Neuronal stem cell (in vitro differentiated cells): ENCODE data around the gene LYSMD2.

Experiments
- DNase-seq: peaks from one replicate; pipeline ENCODE4 v3.0.0-alpha.2; 2013; ENCODE audit warnings: low spot score
- H2AFZ ChIP-seq: one replicate; pipeline ENCODE4 v1.6.1; 2013; ENCODE audit warnings: mild to moderate bottlenecking, low read length, inconsistent platforms
- H2AK5ac ChIP-seq: 2 replicates; pipeline ENCODE4 v1.6.1; 2013; ENCODE audit warnings: low read depth, mild to moderate bottlenecking, inconsistent platforms, low read length, moderate library complexity, mixed read lengths
- H2BK120ac ChIP-seq: 2 replicates; pipeline ENCODE4 v1.6.1; 2013; ENCODE audit warnings: low read depth, mild to moderate bottlenecking, inconsistent platforms, low read length, moderate library complexity, mixed read lengths
- H2BK12ac ChIP-seq: one replicate; pipeline ENCODE4 v1.6.1; 2013; ENCODE audit warnings: low read length, inconsistent platforms
- H2BK15ac ChIP-seq: 2 replicates; pipeline ENCODE4 v1.6.1; 2013; ENCODE audit warnings: mild to moderate bottlenecking, low read length, inconsistent platforms, mixed read lengths
- H2BK5ac ChIP-seq: one replicate; pipeline ENCODE4 v1.6.1; 2013; ENCODE audit warnings: inconsistent platforms, mild to moderate bottlenecking, low read length, moderate library complexity
- H3K14ac ChIP-seq: one replicate; pipeline ENCODE4 v1.6.1; 2013; ENCODE audit warnings: low read length, inconsistent platforms
- H3K18ac ChIP-seq: 2 replicates; pipeline ENCODE4 v1.6.1; 2013; ENCODE audit warnings: low read length, inconsistent platforms
- H3K23ac ChIP-seq: 2 replicates; pipeline ENCODE4 v1.6.1; 2013; ENCODE audit warnings: low read depth, mild to moderate bottlenecking, mixed read lengths, low read length, inconsistent platforms; ENCODE audit not compliant: poor library complexity
- H3K27ac ChIP-seq: replicated peaks from 3 replicates; pipeline ENCODE4 v1.5.1; 2013; ENCODE audit warnings: low read length, inconsistent platforms
- H3K27me3 ChIP-seq, 3 experiments: 2 replicates each; pipeline ENCODE4 v1.6.1; 2013; ENCODE audit warnings: low read length in 3 of 3, mild to moderate bottlenecking in 2 of 3, inconsistent platforms in 1 of 3, low read depth in 1 of 3, mixed read lengths in 1 of 3, moderate library complexity in 1 of 3; ENCODE audit not compliant: control insufficient read depth in 3 of 3, insufficient read depth in 3 of 3
- H3K36me3 ChIP-seq, 2 donors: replicated peaks in 1 of 2; 2 replicates each; pipeline ENCODE4 v1.6.1; 2013; ENCODE audit warnings: low read length in 2 of 2; ENCODE audit not compliant: control insufficient read depth in 2 of 2, insufficient read depth in 2 of 2
- H3K4ac ChIP-seq: 2 replicates; pipeline ENCODE4 v1.6.1; 2013; ENCODE audit warnings: inconsistent platforms, mild to moderate bottlenecking, low read length, moderate library complexity
- H3K4me1 ChIP-seq, 2 donors: 1 replicate in 1 of 2; 2 replicates in 1 of 2; pipeline ENCODE4 v1.6.1; 2013; ENCODE audit warnings: low read length in 2 of 2, low read depth in 1 of 2; ENCODE audit not compliant: control insufficient read depth in 2 of 2, insufficient read depth in 1 of 2
- H3K4me2 ChIP-seq: one replicate; pipeline ENCODE4 v1.6.1; 2013; ENCODE audit warnings: mild to moderate bottlenecking, low read length, inconsistent platforms; ENCODE audit not compliant: insufficient read depth, poor library complexity, severe bottlenecking
- H3K4me3 ChIP-seq, 2 donors: 2 replicates each; pipeline ENCODE4 v1.5.1; 2013; ENCODE audit warnings: low read length in 2 of 2, mild to moderate bottlenecking in 2 of 2, inconsistent platforms in 1 of 2, moderate library complexity in 1 of 2
- H3K79me1 ChIP-seq: one replicate; pipeline ENCODE4 v1.6.1; 2013; ENCODE audit warnings: low read depth, mild to moderate bottlenecking, inconsistent platforms, low read length, moderate library complexity
- H3K9ac ChIP-seq: one replicate; pipeline ENCODE4 v1.6.1; 2013; ENCODE audit warnings: mild to moderate bottlenecking, low read depth, low read length, inconsistent platforms; ENCODE audit not compliant: poor library complexity
- H3K9me3 ChIP-seq, 2 donors: replicated peaks in 1 of 2; 2 replicates each; pipeline versions ENCODE3 to v1.6.1; 2013; ENCODE audit warnings: low read length in 2 of 2, mild to moderate bottlenecking in 2 of 2, inconsistent platforms in 1 of 2, low read depth in 1 of 2, mixed read lengths in 1 of 2, moderate library complexity in 1 of 2; ENCODE audit not compliant: control insufficient read depth in 2 of 2, insufficient read depth in 1 of 2
- H4K8ac ChIP-seq: one replicate; pipeline ENCODE4 v1.6.1; 2013; ENCODE audit warnings: low read depth, mild to moderate bottlenecking, inconsistent platforms, low read length, moderate library complexity
- H4K91ac ChIP-seq: one replicate; pipeline ENCODE4 v1.6.1; 2013; ENCODE audit warnings: low read length, low read depth, mild to moderate bottlenecking, inconsistent platforms; ENCODE audit not compliant: poor library complexity
- WGBS, 2 donors: extraction: QIAGEN DNeasy Blood & Tissue Kit; methylation state at CpG; one replicate each; pipeline ENCODE4 v1.1.7; 2013; ENCODE audit warnings: missing lambda C conversion rate in 2 of 2, mixed read lengths in 1 of 2; ENCODE audit not compliant: insufficient read length in 2 of 2, insufficient replicate concordance in 1 of 2; ENCODE audit errors: extremely low coverage in 2 of 2; 5-methylcytosine and 5-hydroxymethylcytosine counted together

The LYSMD2 gene

DNA sequence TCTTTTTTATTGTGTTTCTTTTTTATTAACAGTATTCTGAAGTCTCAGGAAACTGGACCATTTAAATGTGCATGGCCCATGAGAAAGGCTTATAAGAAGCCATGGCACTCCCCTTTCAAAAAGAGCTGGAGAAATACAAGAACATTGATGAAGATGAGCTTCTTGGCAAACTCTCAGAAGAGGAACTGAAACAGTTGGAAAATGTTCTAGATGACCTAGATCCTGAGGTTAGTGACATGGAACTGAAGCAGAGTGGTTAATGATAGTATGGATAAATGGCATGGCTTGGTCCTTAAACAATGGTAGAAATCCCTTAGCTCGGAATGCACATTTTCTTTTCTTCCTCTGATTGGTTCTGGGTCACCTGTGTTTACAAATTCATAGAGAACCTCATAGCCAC, 28.9 kb upstream of the LYSMD2 start:
- Histone ChIP-seq H2BK5ac (no peak overlapping the region), H2AFZ (no peak overlapping the region), H3K4me3 (no peak overlapping the region), H2AK5ac (no peak overlapping the region), H3K27ac (no peak overlapping the region), H3K14ac (no peak overlapping the region), H4K91ac (no peak overlapping the region), H3K9me3 (no peaks in the 10 kb centered on the region), H3K27me3 (no peaks in the 10 kb centered on the region), H3K4me1 (peaks cover 4 to 6% of the 10 kb centered on the region in 2 donors), H3K79me1 (no peaks in the 10 kb centered on the region), H3K9ac (no peak overlapping the region), H2BK120ac (no peak overlapping the region), H3K4me2 (no peak overlapping the region), H4K8ac (no peak overlapping the region), H3K18ac (no peak overlapping the region), H2BK12ac (no peak overlapping the region), H3K4ac (no peak overlapping the region), H2BK15ac (no peak overlapping the region), H3K36me3 (no peaks in the 10 kb centered on the region), H3K23ac (no peak overlapping the region)
- DNase-seq, result no peak
- no CpG with 5 or more reads among the region's 1 CpG for WGBS, 2 donors

DNA sequence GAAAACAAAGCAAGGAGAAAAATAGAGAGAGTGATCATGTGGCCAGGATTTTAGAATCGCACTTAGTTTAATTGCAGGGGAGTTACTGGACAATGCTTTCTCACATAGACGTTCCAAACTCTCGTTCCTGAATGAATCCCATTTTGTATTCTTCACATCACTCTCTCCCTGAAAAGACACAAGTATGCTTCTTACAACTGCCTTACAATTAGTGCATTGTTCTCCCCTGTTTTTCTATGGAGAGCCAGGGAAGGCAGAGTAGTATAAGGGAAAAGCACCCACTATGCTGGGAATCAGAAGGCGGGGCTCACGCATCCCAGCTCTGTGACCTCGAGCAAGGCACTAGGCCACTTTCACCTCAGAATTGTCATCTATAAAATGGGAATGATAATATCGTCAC, 28.3 kb upstream of the LYSMD2 start:
- H3K18ac ChIP-seq, result no peak overlapping the region

DNA sequence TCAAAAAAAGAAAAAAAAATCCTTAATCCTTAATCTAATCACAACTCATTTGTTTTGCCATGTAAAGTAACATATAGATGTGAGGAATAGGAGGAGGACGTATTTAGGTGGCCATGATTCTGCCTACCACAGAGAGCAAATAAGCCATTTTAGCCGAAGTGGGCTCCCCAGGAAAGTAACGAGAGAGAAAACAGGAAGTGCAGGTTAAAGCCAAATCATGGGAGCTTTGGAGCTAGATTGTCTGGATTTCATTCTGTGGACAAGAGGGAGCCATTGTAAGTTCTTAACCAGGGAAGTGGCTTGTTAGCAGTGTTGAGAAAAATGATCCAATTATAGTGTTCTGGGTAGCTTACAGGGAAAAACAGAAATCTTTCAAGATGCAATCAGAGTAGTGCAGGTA, 23.4 kb upstream of the LYSMD2 start:
- no peak overlapping the region for H3K4me2 ChIP-seq
- WGBS, 2 donors, result no CpG with 5 or more reads among the region's 3 CpGs
- H3K27me3 ChIP-seq, result peaks cover 0 to under 1% (median 0%) of the 10 kb centered on the region in 3 experiments
- no peak overlapping the region for H3K4me3 ChIP-seq
- H3K9ac ChIP-seq, result no peak overlapping the region
- H3K9me3 ChIP-seq, result peaks cover 0 to 6% of the 10 kb centered on the region in 2 donors
- H2BK15ac ChIP-seq, result no peak overlapping the region
- H2AFZ ChIP-seq, result no peak overlapping the region
- no peak overlapping the region for H4K8ac ChIP-seq
- H3K36me3 ChIP-seq, result no peaks in the 10 kb centered on the region
- H4K91ac ChIP-seq, result no peak overlapping the region
- H2BK5ac ChIP-seq, result no peak overlapping the region
- no peak for DNase-seq
- peaks cover 2 to 3% of the 10 kb centered on the region in 2 donors for H3K4me1 ChIP-seq
- no peak overlapping the region for H2BK120ac ChIP-seq
- H3K23ac ChIP-seq, result no peak overlapping the region
- H3K79me1 ChIP-seq, result no peaks in the 10 kb centered on the region
- H2AK5ac ChIP-seq, result no peak overlapping the region
- H2BK12ac ChIP-seq, result no peak overlapping the region
- no peak overlapping the region for H3K27ac ChIP-seq
- no peak overlapping the region for H3K4ac ChIP-seq
- no peak overlapping the region for H3K14ac ChIP-seq
- H3K18ac ChIP-seq, result no peak overlapping the region

More for the DNA sequence above, 28.3 kb upstream of the LYSMD2 start:
- Histone ChIP-seq H3K4me3 (no peak overlapping the region), H2BK15ac (no peak overlapping the region), H2BK5ac (no peak overlapping the region), H3K14ac (no peak overlapping the region), H3K27me3 (no peaks in the 10 kb centered on the region), H2AK5ac (no peak overlapping the region), H4K91ac (no peak overlapping the region), H2AFZ (no peak overlapping the region), H3K79me1 (no peaks in the 10 kb centered on the region), H3K4ac (no peak overlapping the region), H3K4me1 (peaks cover 4 to 6% of the 10 kb centered on the region in 2 donors), H3K23ac (no peak overlapping the region), H3K36me3 (no peaks in the 10 kb centered on the region), H3K9me3 (no peaks in the 10 kb centered on the region), H3K4me2 (no peak overlapping the region), H4K8ac (no peak overlapping the region), H3K27ac (no peak overlapping the region), H2BK12ac (no peak overlapping the region), H2BK120ac (no peak overlapping the region), H3K9ac (no peak overlapping the region)
- no CpG with 5 or more reads among the region's 7 CpGs for WGBS, 2 donors
- no peak for DNase-seq

DNA sequence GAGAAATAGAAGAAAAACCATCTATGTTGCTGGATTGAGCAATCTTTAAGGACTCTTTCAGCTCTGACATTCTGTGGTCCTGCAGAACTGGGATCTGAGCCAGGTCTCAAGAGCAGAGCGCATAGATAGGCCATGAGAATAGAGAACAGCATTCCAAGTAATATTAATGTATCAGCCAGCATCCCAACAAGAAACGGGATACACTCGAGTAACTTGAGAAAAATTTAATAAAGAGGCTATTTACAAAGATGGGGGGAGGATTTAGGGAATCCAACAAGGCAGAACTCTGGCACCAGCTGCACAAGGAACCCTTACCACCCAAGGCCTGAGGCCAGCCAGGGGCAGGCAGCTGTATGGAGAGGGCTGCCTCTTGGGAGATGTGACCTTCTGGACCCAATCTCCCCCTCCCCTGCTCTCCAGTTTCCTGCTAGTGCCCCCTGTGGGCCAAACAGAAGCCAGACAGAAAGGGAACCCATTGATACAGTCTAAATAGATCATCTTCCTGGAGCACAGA, 22.2 kb upstream of the LYSMD2 start:
- H2BK5ac ChIP-seq, result no peak overlapping the region
- H3K4ac ChIP-seq, result no peak overlapping the region
- H3K18ac ChIP-seq, result no peak overlapping the region
- no peak overlapping the region for H2AFZ ChIP-seq
- no peak overlapping the region for H3K23ac ChIP-seq
- no peak overlapping the region for H2AK5ac ChIP-seq
- H3K9me3 ChIP-seq, result peaks cover 0 to 6% of the 10 kb centered on the region in 2 donors
- DNase-seq, result no peak
- no peaks in the 10 kb centered on the region for H3K79me1 ChIP-seq
- H4K8ac ChIP-seq, result no peak overlapping the region
- H3K4me3 ChIP-seq, result no peak overlapping the region
- no peak overlapping the region for H2BK12ac ChIP-seq
- peaks cover 0 to 11% (median 0%) of the 10 kb centered on the region in 3 experiments for H3K27me3 ChIP-seq
- H3K27ac ChIP-seq, result no peak overlapping the region
- H3K36me3 ChIP-seq, result no peaks in the 10 kb centered on the region
- no peak overlapping the region for H3K4me2 ChIP-seq
- H4K91ac ChIP-seq, result no peak overlapping the region
- no CpG with 5 or more reads among the region's 3 CpGs for WGBS, 2 donors
- H2BK15ac ChIP-seq, result no peak overlapping the region
- no peak overlapping the region for H2BK120ac ChIP-seq
- no peaks in the 10 kb centered on the region for H3K4me1 ChIP-seq
- no peak overlapping the region for H3K14ac ChIP-seq
- H3K9ac ChIP-seq, result no peak overlapping the region
